Tibial nerve (tissue), 3 donors: ENCODE data around the gene ASB12.

ENCODE experiments used
- POLR2A ChIP-seq, 2 donors: fragments of 450-650 bp; IDR thresholded peaks; one replicate each; pipeline ENCODE4 v1.6.1; 2017; ENCODE audit warnings: antibody characterized with exemption in 2 of 2, mild to moderate bottlenecking in 2 of 2, moderate library complexity in 2 of 2
- TF ChIP-seq, protein P1 (sequence below), 5 experiments: fragments of 200-600 bp in 3 of 5; fragments of 450-650 bp in 2 of 5; sonication (generic) in 3 of 5; IDR thresholded peaks; one replicate each; pipeline ENCODE4 v1.5.1; 2016 to 2019; ENCODE audit warnings: antibody characterized with exemption in 5 of 5, mild to moderate bottlenecking in 3 of 5, moderate library complexity in 2 of 5

DNA sequence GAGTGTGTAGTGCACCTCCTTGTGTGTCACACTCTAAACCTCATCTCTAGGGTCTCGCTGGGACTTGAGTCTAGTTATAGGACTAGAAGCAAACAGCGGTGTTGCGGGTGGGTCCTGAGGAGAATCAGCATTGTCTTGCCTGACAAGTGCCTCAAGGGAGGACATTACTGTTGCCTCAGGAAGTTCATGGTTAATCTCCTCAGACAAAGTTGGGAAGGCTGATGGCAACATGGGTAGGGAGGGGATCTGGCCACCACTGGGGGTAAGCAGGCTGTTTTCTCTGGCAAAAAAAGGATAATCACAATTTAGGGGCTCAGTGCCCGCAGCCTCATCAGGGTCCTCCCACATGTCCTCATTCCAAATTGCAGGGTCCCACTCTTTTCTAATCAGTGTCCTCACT, 12.4 kb downstream of the ASB12 start:
- TF ChIP-seq, protein P1, sequence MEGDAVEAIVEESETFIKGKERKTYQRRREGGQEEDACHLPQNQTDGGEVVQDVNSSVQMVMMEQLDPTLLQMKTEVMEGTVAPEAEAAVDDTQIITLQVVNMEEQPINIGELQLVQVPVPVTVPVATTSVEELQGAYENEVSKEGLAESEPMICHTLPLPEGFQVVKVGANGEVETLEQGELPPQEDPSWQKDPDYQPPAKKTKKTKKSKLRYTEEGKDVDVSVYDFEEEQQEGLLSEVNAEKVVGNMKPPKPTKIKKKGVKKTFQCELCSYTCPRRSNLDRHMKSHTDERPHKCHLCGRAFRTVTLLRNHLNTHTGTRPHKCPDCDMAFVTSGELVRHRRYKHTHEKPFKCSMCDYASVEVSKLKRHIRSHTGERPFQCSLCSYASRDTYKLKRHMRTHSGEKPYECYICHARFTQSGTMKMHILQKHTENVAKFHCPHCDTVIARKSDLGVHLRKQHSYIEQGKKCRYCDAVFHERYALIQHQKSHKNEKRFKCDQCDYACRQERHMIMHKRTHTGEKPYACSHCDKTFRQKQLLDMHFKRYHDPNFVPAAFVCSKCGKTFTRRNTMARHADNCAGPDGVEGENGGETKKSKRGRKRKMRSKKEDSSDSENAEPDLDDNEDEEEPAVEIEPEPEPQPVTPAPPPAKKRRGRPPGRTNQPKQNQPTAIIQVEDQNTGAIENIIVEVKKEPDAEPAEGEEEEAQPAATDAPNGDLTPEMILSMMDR (IDR thresholded peaks at IDR 0.05), result no peak
- no peak for TF ChIP-seq POLR2A (IDR thresholded peaks at IDR 0.05)
